Stimulated activated naive CD8-positive, alpha-beta T cell treated with anti-CD3 and anti-CD28 coated beads, Interleukin-15, Interleukin-2, amounts not matched to agents 100 U/mL and 50 U/mL, for 24 hours (primary cell): ENCODE results near the gene DIAPH1.

Experiments used
- ATAC-seq: fragments of 150-1000 bp; cut with Tn5 transposase; one replicate; pipeline ENCODE4 v1.10.0; 2021
- DNase-seq: peaks from one replicate; pipeline ENCODE4 v3.0.0; 2021

DIAPH1 gene

GRCh38 chr5:141560725-141561483 is 57.9 kb downstream of the DIAPH1 start:
- no peak for DNase-seq

GRCh38 chr5:141560151-141560550 is 58.6 kb downstream of the DIAPH1 start:
- DNase-seq (no peak), ATAC-seq (no peak)

More at GRCh38 chr5:141560725-141561483, 57.9 kb downstream of the DIAPH1 start:
- no peak for ATAC-seq

GRCh38 chr5:141559461-141559860 is 59.3 kb downstream of the DIAPH1 start:
- ATAC-seq = no peak

GRCh38 chr5:141558150-141558549 is 60.6 kb downstream of the DIAPH1 start:
- ATAC-seq (no peak), DNase-seq (no peak)

More at GRCh38 chr5:141559461-141559860, 59.3 kb downstream of the DIAPH1 start:
- no peak for DNase-seq

GRCh38 chr5:141557681-141558136 is 61.1 kb downstream of the DIAPH1 start:
- DNase-seq (peak; percentile 79), ATAC-seq (peak; percentile 77)

GRCh38 chr5:141547921-141548320 is 70.9 kb downstream of the DIAPH1 start:
- no peak for DNase-seq
- ATAC-seq = no peak

- ATAC-seq (no peak), DNase-seq (no peak)
Observed at GRCh38 chr5:141547488-141547887, 71.3 kb downstream of the DIAPH1 start.

GRCh38 chr5:141543053-141543452 is 75.7 kb downstream of the DIAPH1 start:
- ATAC-seq = no peak

GRCh38 chr5:141534492-141535213 is 84.1 kb downstream of the DIAPH1 start:
- no peak for DNase-seq

More at GRCh38 chr5:141543053-141543452, 75.7 kb downstream of the DIAPH1 start:
- DNase-seq = no peak

GRCh38 chr5:141533897-141534296 is 84.9 kb downstream of the DIAPH1 start:
- no peak for DNase-seq
- no peak for ATAC-seq

More at GRCh38 chr5:141534492-141535213, 84.1 kb downstream of the DIAPH1 start:
- ATAC-seq = no peak

- ATAC-seq (no peak), DNase-seq (no peak)
Observed at GRCh38 chr5:141532726-141533125, 86.1 kb downstream of the DIAPH1 start.

- ATAC-seq (no peak), DNase-seq (no peak)
Observed at GRCh38 chr5:141529873-141530272, 88.9 kb downstream of the DIAPH1 start.

- DNase-seq (no peak), ATAC-seq (no peak)
Observed at GRCh38 chr5:141529002-141529401, 89.8 kb downstream of the DIAPH1 start.

GRCh38 chr5:141528291-141528984 is 90.4 kb downstream of the DIAPH1 start:
- DNase-seq (no peak), ATAC-seq (no peak)

GRCh38 chr5:141527426-141527825 is 91.4 kb downstream of the DIAPH1 start:
- no peak for DNase-seq

GRCh38 chr5:141525653-141526052 is 93.1 kb downstream of the DIAPH1 start:
- ATAC-seq (no peak), DNase-seq (no peak)

More at GRCh38 chr5:141527426-141527825, 91.4 kb downstream of the DIAPH1 start:
- ATAC-seq = no peak

- peak; percentile 70 for ATAC-seq
- peak; percentile 59 for DNase-seq
Observed at GRCh38 chr5:141524604-141525597, 93.9 kb downstream of the DIAPH1 start.

GRCh38 chr5:141523991-141524390 is 94.8 kb downstream of the DIAPH1 start:
- ATAC-seq (no peak), DNase-seq (no peak)

- no peak for ATAC-seq
- no peak for DNase-seq
Observed at GRCh38 chr5:141522301-141522700, 96.5 kb downstream of the DIAPH1 start.

GRCh38 chr5:141521244-141521781 is 97.5 kb downstream of the DIAPH1 start:
- ATAC-seq = peak; percentile 75
- no peak for DNase-seq
